Stimulated activated CD4-positive, alpha-beta T cell treated with anti-CD3 and anti-CD28 coated beads, Interleukin-2, amount 100 ng/mL, for 48 hours (primary cell): ENCODE measurements around the gene TGFBI.

Experiments used
- DNase-seq, 2 donors: peaks; one replicate each; pipeline ENCODE4 v3.0.0-alpha.2; 2020

TGFBI gene

GRCh38 chr5:136051486-136052220 is 22.9 kb downstream of the TGFBI start:
- DNase-seq, result no peak

GRCh38 chr5:136052692-136053335 is 24.0 kb downstream of the TGFBI start:
- DNase-seq, result no peak

- DNase-seq, result no peak
Observed at GRCh38 chr5:136053336-136054141, 24.8 kb downstream of the TGFBI start.

- DNase-seq, result no peak
Observed at GRCh38 chr5:136054142-136055019, 25.6 kb downstream of the TGFBI start.

- DNase-seq, result no peak
Observed at GRCh38 chr5:136055612-136056309, 27.0 kb downstream of the TGFBI start.

- DNase-seq, result no peak
Observed at GRCh38 chr5:136056336-136056735, 27.5 kb downstream of the TGFBI start.

- DNase-seq, result no peak
Observed at GRCh38 chr5:136056771-136057335, 28.1 kb downstream of the TGFBI start.

GRCh38 chr5:136057401-136058038 is 28.7 kb downstream of the TGFBI start:
- no peak for DNase-seq

- no peak for DNase-seq
Observed at GRCh38 chr5:136058039-136058971, 29.5 kb downstream of the TGFBI start.

GRCh38 chr5:136058972-136059354 is 30.2 kb downstream of the TGFBI start:
- no peak for DNase-seq

GRCh38 chr5:136060963-136061362 is 32.2 kb downstream of the TGFBI start:
- DNase-seq, result no peak

GRCh38 chr5:136061630-136062365 is 33.0 kb downstream of the TGFBI start:
- DNase-seq, result no peak

- no peak for DNase-seq
Observed at GRCh38 chr5:136062366-136063274, 33.8 kb downstream of the TGFBI start.

GRCh38 chr5:136063778-136064465 is 35.1 kb downstream of the TGFBI start:
- no peak for DNase-seq

GRCh38 chr5:136064510-136064909 is 35.7 kb downstream of the TGFBI start:
- DNase-seq, result no peak

GRCh38 chr5:136065588-136065987 is 36.8 kb downstream of the TGFBI start:
- no peak for DNase-seq

- DNase-seq, result no peak
Observed at GRCh38 chr5:136066661-136067271, 38.0 kb downstream of the TGFBI start.
